Measurements from ENCODE around the gene MAD1L1.

The MAD1L1 gene

DNA sequence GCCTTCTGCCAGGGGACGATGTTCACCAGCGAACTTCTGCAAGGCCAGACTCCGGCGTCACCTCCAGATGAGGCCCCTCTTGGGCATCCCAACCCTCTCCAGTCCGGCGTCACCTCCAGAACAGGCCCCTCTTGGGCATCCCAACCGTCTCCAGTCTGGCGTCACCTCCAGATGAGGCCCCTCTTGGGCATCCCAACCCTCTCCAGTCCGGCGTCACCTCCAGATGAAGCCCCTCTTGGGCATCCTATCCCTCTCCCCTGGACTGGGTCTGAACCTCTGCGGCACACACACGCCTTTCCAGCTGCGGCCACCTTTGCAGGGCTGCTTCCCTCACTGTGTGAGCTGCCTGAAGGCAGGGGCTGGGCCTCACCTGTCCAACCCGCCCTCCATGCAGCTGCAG is 321.2 kb downstream of the MAD1L1 start:
- no peak for DNase-seq (ENCODE audit: low spot score)

DNA sequence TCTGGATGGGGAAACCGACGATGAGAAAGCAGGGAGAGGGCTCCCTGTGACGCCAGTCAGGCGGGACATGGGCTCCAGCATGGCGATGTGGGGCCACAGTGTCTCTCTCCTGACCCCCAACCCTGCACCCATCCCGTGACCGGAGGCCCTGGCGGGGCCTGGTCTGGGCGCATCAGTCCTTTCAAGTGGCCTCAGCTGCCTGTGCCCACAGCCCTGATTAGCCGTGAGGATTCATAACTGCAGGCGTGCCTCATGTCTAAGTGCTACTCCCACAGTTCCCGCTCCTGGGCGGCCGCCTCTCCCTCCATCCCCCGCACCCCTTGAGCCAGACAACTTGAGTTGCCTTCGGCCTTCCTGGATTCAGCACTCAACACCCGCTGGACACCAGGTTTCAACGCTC is 321.9 kb downstream of the MAD1L1 start:
- DNase-seq (ENCODE audit: low spot score): no peak

DNA sequence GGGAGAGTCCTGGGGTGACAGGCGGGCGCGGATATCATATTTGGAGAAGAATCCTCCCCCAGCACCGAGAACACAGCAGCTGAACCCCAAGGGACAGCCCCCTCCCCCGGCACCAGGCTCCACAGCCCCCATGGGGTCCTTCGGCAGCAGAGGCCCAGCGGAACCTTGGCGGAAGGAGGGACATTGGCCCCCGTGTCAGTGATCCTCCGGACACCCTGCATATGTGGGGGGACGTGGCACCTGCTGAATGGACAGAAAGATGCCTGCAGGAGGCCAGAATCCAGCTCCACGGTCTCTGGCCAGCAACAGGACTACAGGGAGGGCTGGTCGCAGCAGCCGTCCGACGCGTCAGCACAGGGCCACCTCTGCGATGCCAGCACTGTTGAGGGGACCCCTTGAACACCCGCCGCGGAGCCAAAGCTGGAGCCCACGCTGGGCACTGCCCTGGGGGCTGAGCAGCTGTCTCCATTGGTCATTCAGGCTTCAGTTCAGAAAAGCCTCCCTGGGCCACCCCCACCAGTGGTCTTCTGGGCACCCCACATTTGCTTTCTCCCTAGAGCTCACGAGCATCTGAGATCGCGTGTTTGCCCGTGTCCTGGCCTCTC is 322.6 kb downstream of the MAD1L1 start:
- DNase-seq (ENCODE audit: low spot score): no peak

DNA sequence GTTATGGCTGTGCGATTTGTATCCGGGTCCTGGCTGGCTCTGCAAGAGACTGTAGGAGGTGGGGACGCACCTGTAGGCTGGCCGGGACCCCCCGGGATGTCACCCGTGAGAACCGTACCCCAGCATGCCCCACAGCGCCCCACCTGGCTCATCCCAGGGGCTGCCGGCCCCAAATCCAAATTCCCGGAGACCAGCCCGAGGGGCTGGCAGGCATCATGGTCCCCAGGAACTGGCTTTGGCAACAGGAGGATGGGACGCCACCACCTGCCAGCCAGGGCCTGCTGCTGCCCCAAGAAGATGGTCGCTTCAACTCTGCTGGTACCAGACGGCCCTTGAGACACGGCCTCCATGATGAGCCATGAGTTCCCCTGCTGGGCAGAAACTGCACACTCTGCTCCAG is 323.3 kb downstream of the MAD1L1 start:
- no peak for DNase-seq (ENCODE audit: low spot score)

DNA sequence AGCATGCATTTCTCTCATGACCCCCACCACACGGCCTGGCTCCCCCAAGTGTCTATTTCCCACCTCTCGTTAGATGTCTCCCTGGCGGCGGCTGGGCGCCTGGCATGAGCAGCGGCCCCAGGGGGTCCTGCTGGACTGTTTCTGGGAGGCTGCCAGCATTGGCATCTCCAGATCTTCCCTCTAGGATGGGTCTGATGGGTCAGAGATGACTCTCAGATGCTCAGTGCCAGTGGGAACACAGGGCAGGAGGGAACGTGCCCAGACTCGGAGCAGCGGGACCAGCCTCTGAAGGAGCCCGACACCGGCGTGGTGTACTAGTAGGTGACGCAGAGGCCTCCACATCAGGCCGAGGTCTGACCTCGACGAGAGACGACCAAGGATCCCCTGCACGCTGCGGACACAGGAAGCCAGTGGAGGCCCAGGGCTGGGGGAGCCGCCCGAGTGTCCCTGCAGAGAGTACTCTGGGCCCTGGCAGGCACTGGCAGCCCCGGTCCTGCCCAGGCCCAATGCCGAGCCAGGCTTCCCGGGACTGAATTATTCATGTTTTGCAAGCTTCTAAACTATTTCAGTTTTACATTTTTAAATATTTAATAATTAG is 323.8 kb downstream of the MAD1L1 start:
- no peak for DNase-seq (ENCODE audit: low spot score)

DNA sequence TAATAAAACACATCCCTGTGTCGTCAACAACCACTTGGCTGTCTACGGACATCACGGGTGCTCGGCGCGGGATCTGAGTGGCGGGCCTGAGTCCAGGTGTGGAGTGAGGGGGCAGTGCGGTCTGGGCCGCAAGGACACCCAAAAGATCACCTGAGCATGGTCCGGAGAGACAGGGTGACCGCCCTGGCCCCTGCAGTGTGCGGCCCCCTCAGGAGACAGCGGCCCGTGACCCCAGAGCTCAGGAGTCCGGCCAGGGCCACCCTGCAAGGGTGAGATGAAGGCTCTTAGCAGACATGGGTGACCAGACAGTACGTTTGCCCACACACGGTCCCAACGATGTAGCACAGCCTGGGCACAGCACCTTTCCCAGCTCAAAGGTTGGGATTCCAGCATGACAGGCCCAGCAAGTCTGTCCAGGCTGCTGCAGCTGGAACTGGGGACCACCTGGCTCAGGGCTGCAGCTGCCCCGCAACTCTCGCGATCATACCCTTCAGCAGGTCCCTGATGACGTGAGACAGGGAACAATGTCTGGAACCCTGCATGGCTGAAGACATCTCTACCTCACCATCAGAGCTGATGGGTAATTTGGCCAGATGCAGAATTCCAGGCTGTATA is 324.9 kb downstream of the MAD1L1 start:
- no peak for DNase-seq (ENCODE audit: low spot score)

DNA sequence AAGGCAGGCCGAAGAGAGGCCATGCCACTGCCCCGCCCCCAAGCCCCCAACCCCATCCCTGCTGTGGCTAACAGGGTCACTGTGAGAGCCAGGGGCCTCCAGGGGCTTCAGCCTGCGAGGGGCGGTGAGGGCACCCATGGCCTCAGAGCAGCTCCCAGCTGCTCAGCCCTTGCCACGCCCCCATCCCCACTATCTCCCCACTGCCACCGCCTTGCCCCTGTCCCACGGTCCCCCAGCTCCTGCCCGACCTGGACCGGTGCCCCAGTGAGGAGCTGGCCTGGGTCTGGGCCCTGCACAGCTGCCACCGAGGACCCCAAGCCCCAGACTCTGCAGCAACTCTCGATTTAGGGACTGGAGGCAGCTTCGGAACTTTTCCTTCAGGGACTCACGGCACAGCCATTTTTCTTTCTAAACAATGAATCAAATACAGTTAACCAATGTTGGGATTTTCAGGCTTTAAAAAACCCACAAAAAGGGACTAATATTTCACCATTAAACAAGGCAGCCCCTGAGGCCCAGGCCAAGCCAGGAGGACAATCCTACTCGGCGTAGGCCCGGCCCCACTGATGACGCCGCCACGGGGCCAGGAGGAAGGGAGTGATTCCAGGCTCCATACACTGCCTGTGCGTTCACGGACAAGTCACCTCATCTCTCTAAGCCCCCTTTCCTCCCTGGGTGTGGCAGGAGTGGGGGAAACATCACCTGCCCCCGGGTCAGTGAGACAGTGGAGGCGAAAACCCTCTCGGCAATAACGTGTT is 325.6 kb downstream of the MAD1L1 start:
- no peak for DNase-seq (ENCODE audit: low spot score)

DNA sequence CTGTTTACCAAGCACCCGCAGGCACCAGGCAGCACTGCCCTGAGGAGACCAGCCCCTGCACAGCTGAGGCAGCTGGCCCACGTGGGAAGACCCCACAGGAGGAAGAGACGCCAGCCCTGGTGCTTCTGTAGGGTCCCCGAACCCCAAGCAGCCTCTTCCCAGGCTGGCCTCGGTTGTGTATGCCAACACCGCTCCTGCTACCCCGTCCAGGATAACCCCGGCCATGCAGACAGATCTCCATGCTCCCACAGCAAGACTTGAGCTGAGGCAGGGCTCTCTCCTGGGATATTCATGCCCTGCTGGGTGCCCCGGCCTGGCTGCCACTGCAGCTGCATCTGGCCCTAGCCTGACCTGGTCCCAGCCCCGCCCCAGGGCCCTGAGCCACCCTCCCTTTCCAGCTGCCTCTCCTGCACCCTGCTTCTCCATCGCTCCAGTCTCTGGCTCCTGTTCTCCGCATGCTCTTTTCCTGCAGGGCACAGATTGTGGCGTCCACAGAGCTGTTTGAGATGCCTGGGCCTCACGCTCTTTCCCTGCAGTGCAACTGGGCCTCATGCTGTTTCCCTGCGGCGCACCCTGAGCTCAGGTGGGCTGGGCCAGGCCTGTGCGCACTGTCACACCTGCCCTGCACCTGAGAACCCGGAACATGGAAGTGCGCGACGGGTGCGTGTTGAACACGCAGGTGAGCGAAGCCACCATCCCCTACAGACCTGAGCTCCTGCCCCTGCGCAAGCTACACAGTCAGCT is 326.5 kb downstream of the MAD1L1 start:
- DNase-seq (ENCODE audit: low spot score): no peak

DNA sequence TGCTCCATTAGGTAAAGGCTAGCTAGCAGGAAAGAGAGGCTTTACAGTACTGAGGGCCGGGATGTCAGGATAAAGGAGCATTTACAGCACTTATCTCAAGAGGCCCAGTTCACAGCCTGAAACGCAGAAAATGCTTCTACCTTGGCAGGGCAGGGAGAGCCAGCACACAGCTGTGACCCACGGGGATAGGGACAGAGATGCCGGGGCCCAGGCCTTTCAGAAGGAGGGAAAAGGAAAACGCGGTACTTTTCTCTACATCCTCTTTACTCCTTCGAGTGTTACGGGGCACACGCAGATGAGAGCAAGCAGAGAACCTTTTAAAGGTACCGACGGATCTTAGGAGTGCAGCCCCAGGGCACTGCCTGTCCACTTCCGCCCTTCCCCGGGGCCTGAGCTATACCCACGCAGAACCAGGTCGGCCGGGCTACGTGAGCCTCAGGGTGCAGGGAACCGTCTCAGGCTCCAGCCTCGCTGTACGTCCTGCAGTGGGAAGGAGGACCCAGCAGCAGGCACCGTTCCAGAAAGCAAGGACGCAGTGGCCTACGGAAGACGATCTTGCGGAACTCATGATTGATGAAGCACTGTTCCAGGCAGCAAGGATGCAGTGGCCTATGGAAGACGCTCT is 330.4 kb downstream of the MAD1L1 start:
- DNase-seq (ENCODE audit: low spot score): no peak

DNA sequence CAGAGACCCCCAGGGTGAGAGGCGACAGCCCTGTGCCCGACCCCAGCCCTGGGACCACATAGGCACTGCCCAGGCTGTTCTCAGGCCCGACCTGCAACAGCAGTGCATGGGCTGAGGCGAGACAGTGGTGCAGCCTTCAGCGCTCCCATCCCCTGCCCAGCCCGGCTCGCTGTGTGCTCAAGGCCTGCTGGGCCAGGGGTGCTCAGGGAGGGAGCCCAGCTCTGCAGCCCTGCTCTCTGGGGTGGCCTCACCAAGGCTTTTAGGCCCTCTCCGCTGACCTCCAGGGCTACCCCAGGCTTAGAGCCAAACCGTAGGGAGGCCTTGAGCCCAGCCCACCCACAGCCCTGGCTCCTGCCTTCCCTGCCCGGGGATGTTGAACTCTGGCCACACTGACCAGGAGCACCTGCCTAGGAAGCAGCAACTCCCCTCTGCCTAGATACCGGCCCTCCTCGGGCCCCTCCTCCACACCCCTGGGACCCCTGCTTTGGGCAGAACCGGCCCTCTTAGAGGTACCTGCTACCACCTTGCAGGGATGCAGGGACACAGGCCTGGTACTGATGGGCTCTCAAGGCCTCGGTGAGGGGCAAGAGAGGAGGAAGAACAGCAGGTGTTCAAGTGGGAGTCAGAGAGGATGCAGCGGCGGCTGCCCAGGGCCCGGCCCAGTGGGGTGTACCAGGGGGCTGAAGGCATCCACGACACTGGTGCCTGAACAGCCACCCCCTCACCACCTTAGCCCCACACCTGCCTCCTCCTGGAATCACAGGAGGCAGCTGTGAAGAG is 331.1 kb downstream of the MAD1L1 start:
- no peak for DNase-seq (ENCODE audit: low spot score)

DNA sequence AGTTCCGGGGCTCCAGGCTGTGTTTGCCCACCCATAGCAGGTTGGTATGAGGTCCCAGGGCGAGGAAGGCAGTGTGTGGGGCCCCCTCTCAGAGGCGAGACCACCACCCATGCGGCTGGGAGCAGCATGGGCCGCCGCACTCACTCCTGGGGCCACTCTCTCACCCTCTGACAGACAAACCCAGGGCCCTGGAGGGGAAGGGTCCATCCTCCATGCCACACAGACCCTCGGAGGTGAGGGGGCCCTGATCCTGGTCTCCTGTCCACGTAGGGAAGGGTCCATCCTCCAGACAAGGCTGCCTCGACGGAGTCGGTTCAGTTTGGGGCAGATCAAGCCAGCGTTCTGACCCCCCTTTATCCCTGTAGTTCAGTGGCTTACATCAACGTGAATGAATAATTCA is 331.9 kb downstream of the MAD1L1 start:
- no peak for DNase-seq (ENCODE audit: low spot score)

DNA sequence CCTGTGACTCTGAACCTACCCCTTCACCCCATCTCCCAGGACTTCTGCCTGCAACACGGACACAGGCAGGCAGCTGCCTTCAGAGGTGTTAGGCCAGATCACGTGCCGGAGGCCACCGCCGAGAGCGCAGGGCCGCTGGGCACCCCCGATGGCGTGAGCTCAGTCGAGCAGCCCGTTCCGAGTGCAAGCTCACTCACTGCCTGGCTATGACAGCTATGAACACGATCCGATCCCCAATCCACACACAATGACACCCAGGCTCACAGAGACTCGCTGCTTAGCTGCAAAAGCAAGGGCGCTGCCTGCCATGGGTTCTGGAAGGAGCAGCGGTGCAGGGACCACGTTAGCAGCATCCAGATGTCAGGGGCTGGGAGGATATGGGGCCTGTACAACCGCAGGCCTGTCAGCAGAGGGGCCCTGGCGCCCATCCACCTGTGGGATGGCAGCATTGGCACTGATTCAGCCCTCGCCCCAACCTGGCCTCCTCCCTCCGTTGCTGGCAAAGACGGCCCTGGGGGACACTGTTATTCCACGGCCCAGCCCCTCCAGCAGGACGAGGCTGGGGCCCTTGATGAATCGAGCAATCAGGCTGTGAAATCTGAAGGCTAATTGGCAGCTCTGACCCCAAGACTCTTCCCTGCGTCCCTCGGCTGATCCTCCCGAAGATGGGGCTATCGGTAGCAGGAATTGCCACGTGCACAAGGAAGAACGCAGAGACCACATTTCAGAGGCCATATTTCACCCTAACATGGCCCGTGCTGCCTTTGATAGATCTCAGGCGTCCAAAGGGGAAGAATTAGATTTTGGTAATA is 332.6 kb downstream of the MAD1L1 start:
- DNase-seq (ENCODE audit: low spot score): no peak

DNA sequence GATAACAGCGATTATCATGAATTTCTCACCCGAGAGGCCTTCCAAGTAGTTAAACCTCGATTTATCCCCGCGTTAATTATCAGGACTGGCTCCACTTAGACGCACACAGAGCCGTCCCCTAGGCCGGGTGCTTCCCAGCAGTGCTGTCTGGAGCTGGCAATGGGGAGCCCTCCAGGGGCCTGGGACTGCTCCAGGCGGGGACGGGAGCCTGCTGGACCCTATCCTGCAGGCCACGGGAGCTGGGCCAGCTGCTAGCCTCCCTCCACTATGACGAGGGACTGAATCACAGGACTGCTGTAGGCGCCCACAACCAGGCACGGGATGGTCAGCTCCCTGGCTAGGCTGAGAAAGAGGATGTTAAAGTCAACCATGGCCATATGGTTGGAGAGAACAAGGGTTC is 333.5 kb downstream of the MAD1L1 start:
- no peak for DNase-seq (ENCODE audit: low spot score)

DNA sequence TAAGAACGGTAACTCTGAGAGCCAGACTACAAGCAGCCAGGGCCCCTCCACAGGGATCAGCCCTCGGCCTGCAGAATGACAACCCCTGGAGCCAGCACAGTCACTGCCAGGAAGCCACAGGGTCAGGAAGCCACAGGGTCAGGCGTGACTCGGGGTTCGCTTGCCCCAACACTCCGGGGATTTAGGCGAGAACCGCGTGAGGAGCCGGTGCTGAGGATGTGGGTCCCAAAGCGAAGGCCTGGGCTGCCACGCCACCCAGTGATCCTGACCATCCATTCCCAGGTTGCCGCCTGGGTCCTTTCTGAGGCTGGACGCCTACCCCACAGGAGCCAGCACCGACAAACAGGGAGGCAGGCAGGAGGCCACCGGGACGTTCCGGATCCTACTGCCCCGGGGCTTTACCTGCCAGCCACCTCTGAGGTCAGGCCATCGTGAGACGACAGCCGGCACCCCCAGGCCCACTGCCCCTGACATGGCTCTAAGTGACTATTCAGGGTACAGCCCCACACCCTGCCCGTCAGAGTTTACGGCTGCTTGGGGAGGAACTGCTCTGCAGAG is 334.0 kb downstream of the MAD1L1 start:
- DNase-seq (ENCODE audit: low spot score): no peak

DNA sequence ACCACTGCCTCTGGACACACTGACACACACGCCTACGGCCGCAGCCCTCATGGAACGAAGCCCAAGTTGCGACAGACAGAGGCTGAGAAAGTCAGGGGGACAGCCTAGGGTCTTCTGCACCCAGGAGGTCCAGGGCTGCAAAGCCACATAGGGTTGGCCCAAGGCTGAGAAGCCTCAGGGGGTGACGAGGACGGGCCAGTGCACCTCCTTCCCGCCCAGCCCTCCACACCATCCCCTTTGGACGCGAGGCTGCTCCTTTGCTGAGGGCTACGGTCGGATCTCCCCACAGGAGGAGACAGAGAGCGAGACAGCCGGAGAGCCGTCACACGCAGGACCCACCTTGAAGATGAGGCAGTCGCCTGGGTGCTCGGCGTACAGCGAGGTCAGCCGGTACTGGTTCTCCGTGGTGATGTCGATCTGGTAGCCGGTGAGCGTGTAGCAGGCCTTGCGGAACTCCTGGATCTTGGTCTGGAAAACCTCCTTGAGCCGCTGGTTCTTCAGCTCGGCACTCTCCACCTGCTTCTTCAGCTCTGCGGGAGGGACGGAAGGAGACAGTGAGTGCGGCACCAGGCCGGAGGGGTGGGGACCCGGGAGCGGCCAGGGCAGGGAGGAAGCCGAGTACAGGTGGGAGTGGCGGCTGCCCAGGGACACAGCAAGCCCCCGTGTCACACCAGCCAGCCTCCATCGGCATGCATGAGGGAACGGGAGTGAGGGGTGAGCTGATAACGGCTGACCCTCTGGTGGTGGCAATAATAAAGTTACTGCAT is 334.7 kb downstream of the MAD1L1 start:
- DNase-seq (ENCODE audit: low spot score): no peak

DNA sequence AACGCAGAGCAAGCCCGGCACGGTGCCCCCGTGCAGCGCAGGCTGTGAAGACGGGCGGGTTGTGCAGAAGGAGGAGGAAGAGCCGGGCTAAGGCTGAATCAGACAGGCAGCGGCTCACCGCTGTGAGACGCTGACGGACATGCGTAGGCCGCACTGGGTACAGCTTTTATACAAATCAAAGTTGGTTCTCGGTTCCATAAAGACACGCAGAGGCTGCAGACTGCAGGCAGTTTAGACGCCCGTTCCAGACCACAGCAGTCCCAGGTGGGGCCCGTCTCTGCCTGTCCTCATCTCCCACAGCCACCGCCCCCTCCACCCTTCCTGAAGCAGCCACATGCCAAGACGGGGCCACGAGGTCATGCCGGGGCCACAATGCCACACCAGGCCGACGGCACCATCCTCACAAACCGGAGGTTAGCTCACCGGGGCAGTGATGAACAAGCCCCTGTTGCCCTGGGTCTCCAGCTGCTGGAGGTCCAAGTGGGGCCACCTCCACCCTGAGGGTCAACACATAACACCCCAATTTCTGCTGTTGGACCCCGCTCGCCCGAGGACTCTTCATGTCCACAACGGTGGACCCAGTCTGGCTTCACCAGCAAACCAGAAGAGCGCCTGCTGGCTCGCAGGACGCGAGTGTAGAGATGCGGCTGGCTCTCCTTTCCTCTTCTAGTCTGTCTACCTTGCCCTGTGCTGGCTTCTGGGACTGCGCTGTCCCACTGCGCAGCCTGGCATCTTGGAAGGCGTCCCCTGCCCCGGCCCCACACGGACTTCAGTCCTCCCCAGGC is 335.5 kb downstream of the MAD1L1 start:
- no peak for DNase-seq (ENCODE audit: low spot score)

DNA sequence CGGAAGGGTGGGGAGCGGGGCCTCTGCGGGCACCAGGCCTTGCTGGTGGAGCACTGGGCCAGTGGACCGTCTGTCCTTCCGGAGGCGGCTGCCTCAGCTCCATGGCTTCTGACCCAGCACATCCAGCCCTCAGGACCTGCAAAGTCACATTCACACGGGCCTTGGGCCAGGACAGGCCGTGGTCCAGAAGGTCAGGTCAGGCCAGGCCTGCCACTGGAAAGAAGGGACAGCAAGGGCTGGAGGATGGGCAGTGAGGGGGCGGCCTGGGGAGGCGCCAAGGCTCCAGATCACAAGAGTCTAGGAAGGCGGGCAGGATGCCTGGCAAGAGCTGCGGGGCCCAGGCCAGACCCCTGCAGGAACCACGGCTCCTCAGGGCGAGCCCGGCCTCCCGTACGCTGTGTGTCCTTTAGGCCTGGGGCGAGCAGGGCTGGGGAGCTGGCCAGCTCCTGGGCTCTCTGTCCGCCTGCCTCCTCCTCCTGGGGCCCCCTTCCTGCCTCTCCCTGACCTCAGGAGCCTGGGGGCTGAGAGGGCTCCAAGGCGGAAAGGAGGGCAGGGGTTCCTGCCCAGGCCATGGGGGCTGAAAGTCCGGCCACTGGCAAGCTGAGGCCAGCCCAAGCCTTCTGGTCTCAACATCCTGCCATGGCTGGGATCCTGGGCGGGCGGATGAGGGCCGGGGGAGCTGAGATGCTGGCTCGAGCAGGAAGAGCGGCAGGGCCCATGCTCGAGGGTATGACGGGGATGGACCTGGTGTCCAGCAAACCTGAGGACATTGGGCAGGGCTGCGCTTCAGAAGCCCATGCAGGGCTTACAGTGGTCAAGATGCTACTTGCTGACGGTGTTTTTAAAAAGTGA is 336.9 kb downstream of the MAD1L1 start:
- DNase-seq (ENCODE audit: low spot score): no peak

All from SW480 (cell line).